HL-60 (cell line): Measurements from ENCODE around the gene TBC1D22B.

ENCODE experiments used
- CTCF ChIP-seq: IDR thresholded peaks from one replicate; pipeline ENCODE4 v1.5.1; 2011; ENCODE audit warnings: low read length, control low read depth, inconsistent platforms; ENCODE audit not compliant: insufficient read depth
- GABPA ChIP-seq: IDR thresholded peaks from 2 replicates; pipeline ENCODE4 v1.6.1; 2012; ENCODE audit warnings: low read depth
- SPI1 ChIP-seq: IDR thresholded peaks from 2 replicates; pipeline ENCODE4 v1.6.1; 2012; ENCODE audit warnings: low read depth, mild to moderate bottlenecking, borderline replicate concordance

GRCh38 chr6:37258405-37259105 is 983 bp downstream of the TBC1D22B start:
- TF ChIP-seq GABPA (no peak), CTCF (no peak), SPI1 (no peak)
